H1 (cell line): ENCODE data around the gene ANKRD6. TPM values are rescaled to one million over a fixed set of nuclear protein-coding genes. Genes with fewer than 3 reads are reported as not detected.

Experiments used
- CTCF ChIA-PET: fragments of 300-600 bp; sonication (Branson Sonifier 250); formaldehyde crosslinking; loops from one replicate; lab custom pipeline; 2021; ENCODE audit not compliant: partially characterized antibody; lab: Charles Lee
- POLR2A ChIA-PET: fragments of 300-600 bp; sonication (Branson Sonifier 250); formaldehyde crosslinking; loops from one replicate; lab custom pipeline; 2021; ENCODE audit warnings: inconsistent platforms; ENCODE audit not compliant: partially characterized antibody; lab: Charles Lee
- DNase-seq, 2 experiments: peaks; one replicate each; pipeline versions ENCODE4 v3.0.0 to v3.0.0-alpha.2; 2010 to 2022; ENCODE audit warnings: low spot score in 2 of 2, low read depth in 1 of 2, mixed read lengths in 1 of 2
- FAIRE-seq: peaks from 2 replicates; lab custom pipeline; 2011; peaks lifted over from hg19 to GRCh38; lab: Jason Lieb, UNC
- H2AFZ ChIP-seq: 2 replicates; pipeline ENCODE4 v1.8.1; 2012; ENCODE audit warnings: low read length, inconsistent platforms
- H2AK5ac ChIP-seq: 2 replicates; pipeline ENCODE4 v1.6.1; 2013; ENCODE audit warnings: low read depth, low read length
- H2BK120ac ChIP-seq: replicated peaks from 2 replicates; pipeline ENCODE3; 2013; ENCODE audit warnings: low read depth, low read length, inconsistent platforms
- H2BK12ac ChIP-seq: 2 replicates; pipeline ENCODE4 v1.6.1; 2013; ENCODE audit warnings: low read depth, low read length
- H2BK15ac ChIP-seq: 2 replicates; pipeline ENCODE4 v1.6.1; 2013; ENCODE audit warnings: low read length
- H2BK20ac ChIP-seq: 2 replicates; pipeline ENCODE4 v1.6.1; 2013; ENCODE audit warnings: low read length
- H2BK5ac ChIP-seq: 2 replicates; pipeline ENCODE4 v1.6.1; 2013; ENCODE audit warnings: low read depth, low read length
- H3K14ac ChIP-seq: 2 replicates; pipeline ENCODE4 v1.6.1; 2013; ENCODE audit warnings: inconsistent platforms; ENCODE audit not compliant: insufficient read length
- H3K18ac ChIP-seq: 2 replicates; pipeline ENCODE4 v1.6.1; 2013; ENCODE audit warnings: low read length; ENCODE audit errors: extremely low read depth
- H3K23ac ChIP-seq: 2 replicates; pipeline ENCODE4 v1.6.1; 2013; ENCODE audit warnings: inconsistent platforms; ENCODE audit not compliant: insufficient read length
- H3K23me2 ChIP-seq: 2 replicates; pipeline ENCODE4 v1.6.1; 2013; ENCODE audit warnings: low read depth, low read length
- H3K27ac ChIP-seq: 2 replicates; pipeline ENCODE4 v1.6.1; 2011; ENCODE audit warnings: low read depth, low read length, inconsistent platforms
- H3K27me3 ChIP-seq, 4 experiments: replicated peaks in 1 of 4; 1 replicate in 1 of 4; 2 replicates in 3 of 4; pipeline versions ENCODE4 v1.6.1 to v1.8.1; 2011 to 2013; ENCODE audit warnings: low read length in 3 of 4, mild to moderate bottlenecking in 3 of 4, inconsistent platforms in 2 of 4, mixed read lengths in 2 of 4, moderate library complexity in 1 of 4; ENCODE audit not compliant: control insufficient read depth in 3 of 4, insufficient read depth in 3 of 4; ENCODE audit errors: extremely low read depth in 1 of 4
- H3K36me3 ChIP-seq, 4 experiments: 2 replicates each; pipeline versions ENCODE4 v1.6.1 to v1.8.1; 2011 to 2013; ENCODE audit warnings: mild to moderate bottlenecking in 4 of 4, low read length in 3 of 4, moderate library complexity in 2 of 4, control low read depth in 1 of 4, inconsistent platforms in 1 of 4; ENCODE audit not compliant: insufficient read depth in 4 of 4, control insufficient read depth in 2 of 4
- H3K4ac ChIP-seq: replicated peaks from 2 replicates; pipeline ENCODE3; 2013; ENCODE audit warnings: low read length, low read depth, mixed read lengths, inconsistent platforms; ENCODE audit not compliant: insufficient read length
- H3K4me1 ChIP-seq, 4 experiments: replicated peaks in 1 of 4; 1 replicate in 1 of 4; 2 replicates in 3 of 4; pipeline versions ENCODE4 v1.6.1 to v1.8.1; 2011 to 2013; ENCODE audit warnings: low read length in 3 of 4, inconsistent platforms in 2 of 4, mixed read lengths in 1 of 4; ENCODE audit not compliant: insufficient read depth in 4 of 4, control insufficient read depth in 3 of 4
- H3K4me2 ChIP-seq, 2 experiments: 2 replicates each; pipeline versions ENCODE4 v1.6.1 to v1.8.1; 2011 to 2013; ENCODE audit warnings: low read depth in 2 of 2, low read length in 2 of 2, control low read depth in 1 of 2, inconsistent platforms in 1 of 2, mild to moderate bottlenecking in 1 of 2; ENCODE audit not compliant: insufficient read depth in 1 of 2
- H3K4me3 ChIP-seq, 4 experiments: fragments of 200-600, 300-600 bp in 1 of 4; sonication (generic), shearing (Covaris generic), sonication (Bioruptor Twin) in 1 of 4; 2 replicates each; pipeline versions ENCODE4 v1.5.1 to v1.8.1; 2011 to 2016; ENCODE audit warnings: low read length in 4 of 4, low read depth in 3 of 4, control low read depth in 2 of 4, inconsistent platforms in 2 of 4, mild to moderate bottlenecking in 2 of 4, mixed read lengths in 1 of 4, moderate library complexity in 1 of 4; ENCODE audit not compliant: insufficient read depth in 2 of 4; ENCODE audit errors: extremely low read depth in 1 of 4
- H3K56ac ChIP-seq: replicated peaks from 2 replicates; pipeline ENCODE3; 2013; ENCODE audit warnings: low read depth, mild to moderate bottlenecking, mixed read lengths, low read length, inconsistent platforms; ENCODE audit not compliant: insufficient read length
- H3K79me1 ChIP-seq: 2 replicates; pipeline ENCODE4 v1.6.1; 2013; ENCODE audit warnings: low read depth, low read length, control low read depth
- H3K79me2 ChIP-seq, 2 experiments: 2 replicates each; pipeline versions ENCODE4 v1.6.1 to v1.8.1; 2012 to 2013; ENCODE audit warnings: low read length in 2 of 2, mild to moderate bottlenecking in 2 of 2, inconsistent platforms in 1 of 2; ENCODE audit not compliant: insufficient read depth in 2 of 2, control insufficient read depth in 1 of 2
- H3K9ac ChIP-seq, 4 experiments: replicated peaks in 1 of 4; 1 replicate in 1 of 4; 2 replicates in 3 of 4; pipeline versions ENCODE4 v1.6.1 to v1.8.1; 2011 to 2013; ENCODE audit warnings: low read depth in 3 of 4, low read length in 3 of 4, control low read depth in 2 of 4, mild to moderate bottlenecking in 2 of 4, moderate library complexity in 2 of 4, inconsistent platforms in 1 of 4; ENCODE audit errors: extremely low read depth in 1 of 4
- H3K9me3 ChIP-seq, 2 experiments: 2 replicates each; pipeline versions ENCODE4 v1.6.1 to v1.8.1; 2012 to 2013; ENCODE audit warnings: mild to moderate bottlenecking in 2 of 2, moderate library complexity in 2 of 2, control low read depth in 1 of 2, inconsistent platforms in 1 of 2, low read depth in 1 of 2, low read length in 1 of 2, mixed read lengths in 1 of 2; ENCODE audit not compliant: insufficient read depth in 2 of 2
- H4K20me1 ChIP-seq, 2 experiments: replicated peaks in 1 of 2; 2 replicates each; pipeline versions ENCODE3 to v1.8.1; 2011 to 2013; ENCODE audit warnings: inconsistent platforms in 2 of 2, low read length in 2 of 2, mild to moderate bottlenecking in 1 of 2; ENCODE audit not compliant: insufficient read depth in 2 of 2, control insufficient read depth in 1 of 2
- H4K5ac ChIP-seq: 2 replicates; pipeline ENCODE4 v1.6.1; 2013; ENCODE audit warnings: low read length, low read depth, mixed read lengths, inconsistent platforms; ENCODE audit not compliant: insufficient read length
- H4K8ac ChIP-seq: 2 replicates; pipeline ENCODE4 v1.8.0; 2013; ENCODE audit warnings: mild to moderate bottlenecking, moderate library complexity, low read length, inconsistent platforms; ENCODE audit not compliant: insufficient read depth; ENCODE audit errors: extremely low read depth
- H4K91ac ChIP-seq: replicated peaks from 2 replicates; pipeline ENCODE3; 2013; ENCODE audit warnings: low read length, mixed read lengths, inconsistent platforms; ENCODE audit not compliant: insufficient read length
- MAX ChIP-seq: IDR thresholded peaks from 2 replicates; pipeline ENCODE4 v1.6.1; 2012; ENCODE audit warnings: inconsistent platforms
- SIN3A ChIP-seq, 2 experiments: IDR thresholded peaks in 1 of 2; conservative IDR thresholded peaks in 1 of 2; 2 replicates each; pipeline ENCODE4 v1.6.1; 2011 to 2012; ENCODE audit warnings: low read length in 2 of 2, improper control_type of control experiment in 1 of 2, low read depth in 1 of 2, mild to moderate bottlenecking in 1 of 2
- SP1 ChIP-seq: IDR thresholded peaks from 2 replicates; pipeline ENCODE4 v1.6.1; 2011; ENCODE audit warnings: low read depth, low read length
- WGBS, 2 experiments: shearing (Covaris generic) in 1 of 2; methylation state at CpG; one replicate each; pipeline versions ENCODE4 v1.1.6 to v1.1.7; 2013 to 2015; ENCODE audit warnings: low lambda C conversion rate in 2 of 2, mixed read lengths in 2 of 2, inconsistent platforms in 1 of 2, low coverage in 1 of 2, missing lambda C conversion rate in 1 of 2; ENCODE audit not compliant: insufficient replicate concordance in 2 of 2, insufficient coverage in 1 of 2, insufficient read length in 1 of 2; ENCODE audit errors: extremely low coverage in 1 of 2, missing lambda C conversion rate in 1 of 2; 5-methylcytosine and 5-hydroxymethylcytosine counted together
- polyA plus RNA-seq, 7 experiments: library from polyadenylated mRNA; depleted of rRNA in 3 of 7; stranded (reverse) in 5 of 7; unstranded in 2 of 7; fragments of >200 nt in 5 of 7; fragments of 200-250 nt in 2 of 7; gene quantifications; 1 replicate in 5 of 7; 2 replicates in 1 of 7; 4 replicates in 1 of 7; pipeline versions ENCODE4 v1.2.1 to v1.2.3, GENCODE V29; 2011 to 2013; ENCODE audit warnings: missing spikeins in 2 of 7, mixed read lengths in 2 of 7
- total RNA-seq: library from RNA; stranded (reverse); fragmentation: NEBNext Ultra II Directional; extraction: Animal tissue kit (Norgen Biotek cat#: 25700); gene quantifications from 2 replicates; pipeline ENCODE4 v1.2.1, GENCODE V29; 2021

Gene ANKRD6
- total and polyA plus RNA-seq, 2 of the 8 experiments (the other 6 are each of a cell fraction or from before 2014, with no cell fraction given) = 5.9 to 12.8 TPM

GRCh38 chr6:89458704-89459103 lies 25.8 kb downstream of the ANKRD6 start:
- Histone ChIP-seq H2BK120ac (no peak overlapping the region), H3K79me1 (no peaks in the 10 kb centered on the region), H2BK20ac (no peak overlapping the region), H3K4ac (no peak overlapping the region), H3K27me3 (no peaks in the 10 kb centered on the region), H3K27ac (no peak overlapping the region), H4K5ac (no peak overlapping the region), H3K14ac (no peak overlapping the region), H2BK15ac (no peak overlapping the region), H2AFZ (no peak overlapping the region), H3K9ac (no peak overlapping the region), H3K23me2 (no peaks in the 10 kb centered on the region), H4K20me1 (peaks cover 0 to 2% of the 10 kb centered on the region in 2 experiments), H3K9me3 (no peaks in the 10 kb centered on the region), H3K4me1 (no peaks in the 10 kb centered on the region), H4K91ac (no peak overlapping the region), H3K36me3 (no peaks in the 10 kb centered on the region), H2BK12ac (no peak overlapping the region), H3K79me2 (no peaks in the 10 kb centered on the region), H3K4me2 (no peak overlapping the region), H4K8ac (no peak overlapping the region), H3K23ac (no peak overlapping the region), H3K56ac (no peak overlapping the region), H2BK5ac (no peak overlapping the region), H2AK5ac (no peak overlapping the region), H3K18ac (no peak overlapping the region), H3K4me3 (no peak overlapping the region)
- CTCF ChIA-PET = interaction anchor here (0.6 to 1.9 kb wide), 7 partner anchors 10 to 167 kb away, joined by 3 to 7 read pairs (median 4); partner anchors contain the start of gene ANKRD6
- DNase-seq (no peak), FAIRE-seq (no peak)
- POLR2A ChIA-PET = no interaction called here
- 0 out of 2 replicates have a peak, but pooled peaks have one; percentile 26 for TF ChIP-seq MAX
- no peak for TF ChIP-seq SP1
- TF ChIP-seq SIN3A (conservative IDR thresholded peaks at IDR 0.05 in 1 of 2, IDR thresholded peaks at IDR 0.05 in 1 of 2; ENCODE audit: low read depth in 1 of 2, low read length in 2 of 2) = peak; percentile 66 to 84; a peak in 2 of 4 replicates
- WGBS, 2 experiments = 89% methylated on average over 5 of the region's 5 CpGs; no CpG with 5 or more reads in 1 of the 2 experiments
